Progenitor cell of endocrine pancreas (in vitro differentiated cells): ENCODE data around the gene LIPT2. TPM values are rescaled to one million over a fixed set of nuclear protein-coding genes. Genes with fewer than 3 reads are reported as not detected.

ENCODE experiments used
- DNase-seq: peaks from one replicate; pipeline ENCODE4 v3.0.0; 2021; ENCODE audit warnings: low spot score; ENCODE audit not compliant: unreplicated experiment
- H3K27ac Mint-ChIP-seq: 2 replicates; pipeline ENCODE4 v1.8.0; 2021; ENCODE audit warnings: mild to moderate bottlenecking, moderate library complexity, mixed read lengths
- H3K27me3 Mint-ChIP-seq: 2 replicates; pipeline ENCODE4 v1.8.0; 2021; ENCODE audit warnings: mixed read lengths
- H3K36me3 Mint-ChIP-seq: 2 replicates; pipeline ENCODE4 v1.8.0; 2022; ENCODE audit warnings: mixed read lengths; ENCODE audit not compliant: insufficient read depth
- H3K4me1 Mint-ChIP-seq: 2 replicates; pipeline ENCODE4 v1.8.0; 2021; ENCODE audit warnings: low read depth, mixed read lengths
- H3K4me3 Mint-ChIP-seq: 2 replicates; pipeline ENCODE4 v1.8.0; 2021; ENCODE audit warnings: low read depth, mild to moderate bottlenecking, moderate library complexity, mixed read lengths
- H3K9me3 Mint-ChIP-seq: 2 replicates; pipeline ENCODE4 v1.8.0; 2021; ENCODE audit warnings: low read depth, mixed read lengths
- total RNA-seq: library from RNA; stranded (reverse); gene quantifications from 2 replicates; pipeline ENCODE4 v1.2.1, GENCODE V29; 2021
- TF ChIP-seq, protein P1 (sequence below): fragments of 200-600 bp; sonication (generic); IDR thresholded peaks from one replicate; pipeline ENCODE4 v1.5.0; 2021; ENCODE audit warnings: antibody characterized with exemption, mild to moderate bottlenecking; ENCODE audit not compliant: unreplicated experiment

Gene LIPT2
- total RNA-seq, 1 donor from 2014 or later, result 9.1 TPM

- Mint-ChIP-seq H3K36me3 (no peaks in the 10 kb centered on the region), H3K9me3 (no peaks in the 10 kb centered on the region), H3K4me1 (no peaks in the 10 kb centered on the region), H3K4me3 (no peak overlapping the region), H3K27me3 (peaks cover 19% of the 10 kb centered on the region), H3K27ac (no peak overlapping the region)
- DNase-seq, result no peak
- TF ChIP-seq, protein P1, sequence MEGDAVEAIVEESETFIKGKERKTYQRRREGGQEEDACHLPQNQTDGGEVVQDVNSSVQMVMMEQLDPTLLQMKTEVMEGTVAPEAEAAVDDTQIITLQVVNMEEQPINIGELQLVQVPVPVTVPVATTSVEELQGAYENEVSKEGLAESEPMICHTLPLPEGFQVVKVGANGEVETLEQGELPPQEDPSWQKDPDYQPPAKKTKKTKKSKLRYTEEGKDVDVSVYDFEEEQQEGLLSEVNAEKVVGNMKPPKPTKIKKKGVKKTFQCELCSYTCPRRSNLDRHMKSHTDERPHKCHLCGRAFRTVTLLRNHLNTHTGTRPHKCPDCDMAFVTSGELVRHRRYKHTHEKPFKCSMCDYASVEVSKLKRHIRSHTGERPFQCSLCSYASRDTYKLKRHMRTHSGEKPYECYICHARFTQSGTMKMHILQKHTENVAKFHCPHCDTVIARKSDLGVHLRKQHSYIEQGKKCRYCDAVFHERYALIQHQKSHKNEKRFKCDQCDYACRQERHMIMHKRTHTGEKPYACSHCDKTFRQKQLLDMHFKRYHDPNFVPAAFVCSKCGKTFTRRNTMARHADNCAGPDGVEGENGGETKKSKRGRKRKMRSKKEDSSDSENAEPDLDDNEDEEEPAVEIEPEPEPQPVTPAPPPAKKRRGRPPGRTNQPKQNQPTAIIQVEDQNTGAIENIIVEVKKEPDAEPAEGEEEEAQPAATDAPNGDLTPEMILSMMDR, result no peak
Observed at GRCh38 chr11:74473382-74474173, 19.9 kb downstream of the LIPT2 start.

- TF ChIP-seq, protein P1, result no peak
- H3K9me3 Mint-ChIP-seq, result no peaks in the 10 kb centered on the region
- peaks cover 31% of the 10 kb centered on the region for H3K27me3 Mint-ChIP-seq
- no peaks in the 10 kb centered on the region for H3K4me1 Mint-ChIP-seq
- no peak for DNase-seq
- H3K27ac Mint-ChIP-seq, result no peak overlapping the region
- H3K36me3 Mint-ChIP-seq, result no peaks in the 10 kb centered on the region
- no peak overlapping the region for H3K4me3 Mint-ChIP-seq
Observed at GRCh38 chr11:74471668-74472429, 21.7 kb downstream of the LIPT2 start.

DNA sequence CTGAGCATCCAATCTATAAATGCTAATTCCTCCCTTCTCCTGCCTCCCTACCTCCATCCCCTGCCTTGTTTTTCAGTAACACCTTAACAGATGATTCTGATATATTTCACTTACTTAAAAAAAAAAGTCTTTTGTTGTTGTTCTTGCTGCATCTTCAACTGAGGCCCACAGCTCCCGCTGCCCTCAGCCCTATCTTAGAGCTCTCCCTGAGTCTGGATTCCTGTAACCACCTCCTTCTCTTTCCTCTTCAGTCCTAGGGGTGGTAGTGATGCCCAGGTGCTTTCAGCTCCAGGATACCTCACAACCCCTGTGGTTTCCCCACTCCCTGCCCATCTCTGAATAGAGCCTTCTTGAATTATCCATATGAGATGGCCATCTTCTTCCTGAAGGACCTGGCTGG, 22.5 kb downstream of the LIPT2 start:
- Mint-ChIP-seq H3K27me3 (peaks cover 40% of the 10 kb centered on the region), H3K4me1 (no peaks in the 10 kb centered on the region), H3K9me3 (no peaks in the 10 kb centered on the region), H3K36me3 (no peaks in the 10 kb centered on the region), H3K4me3 (no peak overlapping the region), H3K27ac (no peak overlapping the region)
- no peak for DNase-seq
- TF ChIP-seq, protein P1, result no peak

DNA sequence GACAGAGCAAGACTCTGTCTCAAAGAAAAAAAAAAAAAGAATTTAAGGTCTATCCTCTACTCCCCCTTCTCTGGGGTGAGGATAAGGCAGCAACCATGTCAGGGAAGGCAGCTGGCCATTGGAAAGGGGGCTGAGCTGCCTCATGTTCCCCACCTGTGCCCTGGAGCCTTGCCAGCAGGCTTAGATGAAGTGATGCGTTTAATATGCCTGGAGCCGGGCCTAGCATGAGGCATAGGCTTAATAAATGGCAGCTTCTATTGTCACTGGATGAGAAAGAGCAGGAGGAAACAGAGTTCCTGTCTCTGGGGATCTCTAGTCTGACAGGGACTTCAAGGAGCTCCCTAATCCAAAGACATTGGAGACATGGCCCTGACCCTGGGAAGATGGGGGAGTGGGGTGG, 23.0 kb downstream of the LIPT2 start:
- DNase-seq, result no peak
- no peak overlapping the region for H3K27ac Mint-ChIP-seq
- peaks cover 45% of the 10 kb centered on the region for H3K27me3 Mint-ChIP-seq
- H3K4me3 Mint-ChIP-seq, result no peak overlapping the region
- peaks cover under 1% of the 10 kb centered on the region for H3K4me1 Mint-ChIP-seq
- H3K9me3 Mint-ChIP-seq, result no peaks in the 10 kb centered on the region
- TF ChIP-seq, protein P1, result no peak
- no peaks in the 10 kb centered on the region for H3K36me3 Mint-ChIP-seq

GRCh38 chr11:74468936-74469335, 24.6 kb downstream of the LIPT2 start:
- DNase-seq, result no peak
- no peaks in the 10 kb centered on the region for H3K36me3 Mint-ChIP-seq
- H3K9me3 Mint-ChIP-seq, result no peaks in the 10 kb centered on the region
- no peak overlapping the region for H3K4me3 Mint-ChIP-seq
- H3K27ac Mint-ChIP-seq, result no peak overlapping the region
- peaks cover 2% of the 10 kb centered on the region for H3K4me1 Mint-ChIP-seq
- H3K27me3 Mint-ChIP-seq, result peaks cover 56% of the 10 kb centered on the region
- TF ChIP-seq, protein P1, result no peak
